AG04449 (cell line): Measurements from ENCODE around the gene OSBP2.

Experiments used
- CTCF ChIA-PET: fragments of 350-600 bp; formaldehyde crosslinking; extraction: SDS; loops from one replicate; lab custom pipeline; 2021; ENCODE audit warnings: antibody characterized with exemption; lab: Yijun Ruan, JAX
- POLR2A ChIA-PET: fragments of 400-600, 350-600 bp; formaldehyde crosslinking; extraction: SDS; loops from one replicate; lab custom pipeline; 2020; ENCODE audit warnings: antibody characterized with exemption, inconsistent platforms; lab: Yijun Ruan, JAX
- DNase-seq: peaks from one replicate; pipeline ENCODE4 v3.0.0-alpha.2; 2010; ENCODE audit warnings: low read depth, low spot score
- H3K4me3 ChIP-seq: 2 replicates; pipeline ENCODE4 v1.5.1; 2011; ENCODE audit warnings: low read depth, mild to moderate bottlenecking, control low read depth, low read length
- TF ChIP-seq, protein P1 (sequence below): IDR thresholded peaks from one replicate; pipeline ENCODE4 v1.5.1; 2011; ENCODE audit warnings: mild to moderate bottlenecking, moderate library complexity, low read length, control low read depth, inconsistent platforms; ENCODE audit not compliant: insufficient read depth; ENCODE audit errors: missing control alignments

OSBP2 gene

DNA sequence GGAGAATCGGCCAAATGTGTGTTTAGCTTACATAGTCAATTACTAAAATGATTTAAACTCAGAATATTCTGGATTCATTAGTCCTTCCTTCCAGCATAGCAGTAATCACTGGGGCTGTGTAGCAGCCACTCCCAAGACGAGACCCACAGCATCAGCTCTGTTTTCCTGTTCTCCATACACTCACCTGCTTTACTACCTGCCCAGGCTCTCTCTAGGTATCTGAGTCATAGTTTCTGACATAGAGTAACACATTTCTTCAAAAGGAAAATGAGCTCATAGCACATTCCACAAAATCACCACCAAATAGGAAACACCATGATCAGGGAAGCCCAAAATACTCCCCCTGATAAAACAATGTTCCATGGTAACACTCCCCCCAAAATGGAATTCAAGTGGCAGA lies 251.0 kb downstream of the OSBP2 start:
- TF ChIP-seq, protein P1, sequence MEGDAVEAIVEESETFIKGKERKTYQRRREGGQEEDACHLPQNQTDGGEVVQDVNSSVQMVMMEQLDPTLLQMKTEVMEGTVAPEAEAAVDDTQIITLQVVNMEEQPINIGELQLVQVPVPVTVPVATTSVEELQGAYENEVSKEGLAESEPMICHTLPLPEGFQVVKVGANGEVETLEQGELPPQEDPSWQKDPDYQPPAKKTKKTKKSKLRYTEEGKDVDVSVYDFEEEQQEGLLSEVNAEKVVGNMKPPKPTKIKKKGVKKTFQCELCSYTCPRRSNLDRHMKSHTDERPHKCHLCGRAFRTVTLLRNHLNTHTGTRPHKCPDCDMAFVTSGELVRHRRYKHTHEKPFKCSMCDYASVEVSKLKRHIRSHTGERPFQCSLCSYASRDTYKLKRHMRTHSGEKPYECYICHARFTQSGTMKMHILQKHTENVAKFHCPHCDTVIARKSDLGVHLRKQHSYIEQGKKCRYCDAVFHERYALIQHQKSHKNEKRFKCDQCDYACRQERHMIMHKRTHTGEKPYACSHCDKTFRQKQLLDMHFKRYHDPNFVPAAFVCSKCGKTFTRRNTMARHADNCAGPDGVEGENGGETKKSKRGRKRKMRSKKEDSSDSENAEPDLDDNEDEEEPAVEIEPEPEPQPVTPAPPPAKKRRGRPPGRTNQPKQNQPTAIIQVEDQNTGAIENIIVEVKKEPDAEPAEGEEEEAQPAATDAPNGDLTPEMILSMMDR = no peak
- DNase-seq = no peak
- H3K4me3 ChIP-seq = no peak overlapping the region
- ChIA-PET CTCF (interaction anchor here (0.7 to 3.1 kb wide), 16 partner anchors 10 to 327 kb away, joined by 3 to 94 read pairs (median 6); partner anchors contain the start of genes SELENOM and SMTN), POLR2A (interaction anchor here (1.0 kb wide), 1 partner anchor 140 kb away, joined by 4 read pairs; no protein-coding TSS in a partner anchor)

- CTCF ChIA-PET = interaction anchor here (0.8 to 3.1 kb wide), 25 partner anchors 9 to 327 kb away, joined by 3 to 94 read pairs (median 5); partner anchors contain the start of genes MORC2, SELENOM and SMTN
- TF ChIP-seq, protein P1 = no peak
- POLR2A ChIA-PET = interaction anchor here (1.0 kb wide), 1 partner anchor 139 kb away, joined by 4 read pairs; no protein-coding TSS in a partner anchor
- H3K4me3 ChIP-seq = no peak overlapping the region
- no peak for DNase-seq
Observed at GRCh38 chr22:30946354-30946753, 251.7 kb downstream of the OSBP2 start.

GRCh38 chr22:30947173-30947815 lies 252.6 kb downstream of the OSBP2 start:
- DNase-seq = no peak
- CTCF ChIA-PET = interaction anchor here (0.7 to 3.1 kb wide), 22 partner anchors 9 to 326 kb away, joined by 3 to 94 read pairs (median 5); partner anchors contain the start of genes MORC2, SELENOM and SMTN
- TF ChIP-seq, protein P1 = no peak
- no peak overlapping the region for H3K4me3 ChIP-seq
- POLR2A ChIA-PET = no interaction called here

DNA sequence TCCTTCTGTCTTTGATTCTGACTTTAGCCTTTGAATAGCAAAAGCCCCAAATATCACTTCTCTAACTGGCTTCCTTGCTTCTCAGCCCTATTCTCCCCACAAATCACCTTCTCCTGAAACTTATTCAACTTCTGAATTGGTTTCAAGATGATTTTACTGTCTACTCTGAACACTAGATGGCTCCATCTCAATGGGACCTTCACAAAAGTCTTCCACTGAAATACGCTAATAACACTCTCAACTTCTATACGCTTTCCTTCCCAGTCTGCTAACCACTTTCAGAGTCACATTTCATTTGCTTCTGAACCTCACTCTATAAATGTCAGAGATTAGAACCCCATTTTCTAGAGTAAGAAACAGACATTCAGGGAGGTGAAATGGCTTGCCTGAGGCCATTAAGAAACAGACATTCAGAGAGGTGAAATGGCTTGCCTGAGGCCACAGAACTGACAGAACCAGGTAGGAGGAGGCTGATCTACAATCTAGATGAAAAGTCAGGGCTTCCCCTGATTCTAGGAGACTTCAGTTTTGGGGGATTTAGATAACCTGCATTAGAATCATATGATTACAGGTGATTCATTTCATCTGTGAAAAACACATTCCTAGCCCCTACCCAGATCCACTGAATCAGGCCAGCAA lies 253.3 kb downstream of the OSBP2 start:
- ChIA-PET POLR2A (no interaction called here), CTCF (interaction anchor here (0.9 to 4.2 kb wide), 15 partner anchors 10 to 325 kb away, joined by 3 to 94 read pairs (median 6); partner anchors contain the start of genes MORC2, SELENOM, SMTN and TUG1)
- H3K4me3 ChIP-seq = no peak overlapping the region
- peak; percentile 16 for DNase-seq
- TF ChIP-seq, protein P1 = peak; percentile 40

DNA sequence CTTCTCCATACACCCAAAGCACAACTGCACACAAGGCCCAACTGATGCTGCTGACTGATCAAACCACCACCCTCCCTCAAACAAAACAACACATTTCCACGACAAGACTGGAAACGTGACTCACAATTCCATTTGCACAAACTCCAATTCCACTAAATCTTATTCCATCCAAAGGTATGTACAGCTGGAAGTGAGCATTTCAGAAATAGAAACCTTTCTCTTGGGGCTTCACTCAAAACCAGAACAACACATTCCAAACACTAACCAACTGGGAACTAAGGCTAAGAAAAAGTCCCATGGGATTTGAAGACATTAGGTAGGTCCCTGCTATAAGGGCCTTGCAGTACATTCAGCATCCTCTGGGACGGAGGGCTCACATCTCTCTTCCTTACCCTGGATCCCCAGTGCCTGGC lies 254.3 kb downstream of the OSBP2 start:
- POLR2A ChIA-PET = interaction anchor here (0.6 kb wide), 1 partner anchor 136 kb away, joined by 3 read pairs; no protein-coding TSS in a partner anchor
- DNase-seq = peak; percentile 28
- CTCF ChIA-PET = interaction anchor here (0.9 to 4.2 kb wide), 10 partner anchors 9 to 282 kb away, joined by 3 to 66 read pairs (median 4); partner anchors contain the start of genes MORC2, SELENOM, SMTN and TUG1
- H3K4me3 ChIP-seq = no peak overlapping the region
- TF ChIP-seq, protein P1 = no peak
